GM21528 (cell line): ENCODE data around the gene PHOX2B.
"Not testable (repeated sequence)": the region's sequence is repeated elsewhere in the genome, so short reads cannot be mapped to it uniquely, and the experiment has no call there.

Experiments used
- ATAC-seq: cut with Tn5 transposase; IDR thresholded peaks from one replicate; pipeline ENCODE4 v1.9.1; 2021; ENCODE audit warnings: mild to moderate bottlenecking, moderate library complexity; ENCODE audit not compliant: unreplicated experiment, low FRiP score

PHOX2B gene

GRCh38 chr4:41714364-41715000 lies 34.0 kb downstream of the PHOX2B start:
- ATAC-seq: no peak

GRCh38 chr4:41713768-41714167 lies 34.8 kb downstream of the PHOX2B start:
- ATAC-seq: no peak

- ATAC-seq: no peak
Observed at GRCh38 chr4:41712425-41712824, 36.1 kb downstream of the PHOX2B start.

GRCh38 chr4:41711654-41712053 lies 36.9 kb downstream of the PHOX2B start:
- not testable (repeated sequence) for ATAC-seq

GRCh38 chr4:41709844-41710481 lies 38.6 kb downstream of the PHOX2B start:
- ATAC-seq: no peak

GRCh38 chr4:41703785-41704184 lies 44.7 kb downstream of the PHOX2B start:
- ATAC-seq: no peak

- no peak for ATAC-seq
Observed at GRCh38 chr4:41702770-41703169, 45.8 kb downstream of the PHOX2B start.

GRCh38 chr4:41701983-41702382 lies 46.5 kb downstream of the PHOX2B start:
- no peak for ATAC-seq

GRCh38 chr4:41696763-41697162 lies 51.8 kb downstream of the PHOX2B start:
- no peak for ATAC-seq

GRCh38 chr4:41696131-41696530 lies 52.4 kb downstream of the PHOX2B start:
- ATAC-seq: no peak
